Right ventricle myocardium superior (tissue), 1 donor: ENCODE results near the gene ITPK1. TPM values are rescaled to one million over a fixed set of nuclear protein-coding genes. Genes with fewer than 3 reads are reported as not detected.

Source experiments
- ATAC-seq: fragments of 200-7000 bp; cut with Tn5 transposase; one replicate; pipeline ENCODE4 v1.9.1; 2020; ENCODE audit warnings: mild to moderate bottlenecking; ENCODE audit not compliant: poor library complexity
- DNase-seq: peaks from one replicate; pipeline ENCODE4 v3.0.0-alpha.2; 2020
- intact Hi-C: fragments of 100-400 bp; cut with DNase I; formaldehyde crosslinking; loops from one replicate; pipeline ENCODE4 v1.11.2; 2022
- total RNA-seq: library from RNA; stranded (reverse); fragmentation: NEBNext Ultra II Directional; extraction: Animal tissue kit (Norgen Biotek cat#: 25700); gene quantifications from one replicate; pipeline ENCODE4 v1.2.1, GENCODE V29; 2021
- donor health status: DM: no; HTN: yes; CAD: no; lungs with severe emphysema.

The ITPK1 gene
- total RNA-seq, 1 donor from 2014 or later: 115 TPM

DNA sequence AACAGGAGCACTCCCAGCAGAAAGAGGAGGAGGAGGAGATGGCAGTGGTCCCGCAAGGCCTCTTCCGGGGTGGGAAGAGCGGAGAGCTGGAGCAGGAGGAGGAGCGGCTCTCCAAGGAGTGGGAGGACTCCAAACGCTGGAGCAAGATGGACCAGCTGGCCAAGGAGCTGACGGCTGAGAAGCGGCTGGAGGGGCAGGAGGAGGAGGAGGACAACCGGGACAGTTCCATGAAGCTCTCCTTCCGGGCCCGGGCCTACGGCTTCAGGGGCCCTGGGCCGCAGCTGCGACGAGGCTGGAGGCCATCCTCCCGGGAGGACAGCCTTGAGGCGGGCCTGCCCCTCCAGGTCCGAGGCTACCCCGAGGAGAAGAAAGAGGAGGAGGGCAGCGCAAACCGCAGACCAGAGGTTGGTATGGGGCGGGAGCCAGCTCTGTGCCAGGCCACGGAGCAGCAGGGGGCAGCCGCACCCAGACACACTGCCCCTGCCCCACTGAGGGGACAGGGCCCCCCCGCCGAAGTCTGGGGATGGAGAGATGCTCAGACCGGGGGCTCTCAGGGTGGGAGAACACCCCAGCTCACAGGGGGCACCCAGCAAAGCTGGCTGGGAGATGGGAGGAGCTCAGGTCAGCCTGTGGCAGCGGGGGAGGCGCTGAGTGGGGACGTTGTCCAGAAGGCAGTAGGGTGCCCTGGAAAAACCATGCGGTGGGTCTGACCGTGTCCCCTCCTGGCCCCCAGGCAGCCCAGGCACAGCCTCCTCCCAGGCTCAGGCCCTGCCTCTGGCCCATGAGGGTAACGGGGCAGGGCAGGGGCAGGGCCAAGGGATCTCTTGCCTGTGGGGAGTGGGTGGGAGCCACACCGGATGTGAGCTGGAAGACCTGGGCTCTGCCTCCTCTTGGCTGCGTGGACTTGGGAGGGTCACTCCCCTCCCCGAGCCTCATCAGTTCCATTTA lies 183.0 kb downstream of the ITPK1 start:
- ATAC-seq: no peak
- DNase-seq: no peak
- intact Hi-C loops: no loop called here

DNA sequence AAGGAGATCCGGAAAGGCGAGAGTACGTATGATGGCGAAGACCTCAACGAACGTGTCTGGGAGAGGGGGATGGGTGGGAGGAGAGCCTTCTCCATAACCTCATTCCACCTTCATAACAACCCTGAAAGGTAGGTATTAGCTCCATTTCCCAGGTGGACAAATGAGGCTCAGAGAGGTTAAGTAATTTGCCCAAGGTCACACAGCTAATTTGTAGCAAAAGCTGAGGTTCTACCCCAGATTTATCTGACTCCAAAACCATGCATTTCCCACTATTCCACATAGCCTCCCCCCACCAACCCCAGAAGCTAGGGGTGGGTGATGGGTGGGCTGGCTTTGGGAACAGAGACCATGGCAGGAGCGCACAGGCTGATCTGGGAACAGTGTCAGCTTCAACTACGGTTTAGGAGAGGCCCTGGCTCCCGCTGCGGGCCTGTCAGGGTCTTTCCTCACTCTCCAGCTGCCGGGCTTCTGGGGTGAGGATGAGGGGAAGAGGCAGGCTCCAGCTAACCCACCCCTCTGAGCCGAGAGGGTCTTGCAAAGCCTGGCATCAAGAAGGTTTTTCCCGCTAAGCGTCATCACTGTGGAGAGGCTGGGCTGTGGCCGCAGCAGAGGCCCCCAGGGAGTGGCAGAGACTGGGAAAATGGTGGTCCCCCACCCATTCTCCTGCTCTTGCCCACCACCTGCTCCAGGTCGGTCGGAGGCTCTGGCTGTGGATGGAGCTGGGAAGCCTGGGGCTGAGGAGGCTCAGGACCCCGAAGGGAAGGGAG lies 183.9 kb downstream of the ITPK1 start:
- DNase-seq: no peak
- intact Hi-C loops: no loop called here
- ATAC-seq: no peak

DNA sequence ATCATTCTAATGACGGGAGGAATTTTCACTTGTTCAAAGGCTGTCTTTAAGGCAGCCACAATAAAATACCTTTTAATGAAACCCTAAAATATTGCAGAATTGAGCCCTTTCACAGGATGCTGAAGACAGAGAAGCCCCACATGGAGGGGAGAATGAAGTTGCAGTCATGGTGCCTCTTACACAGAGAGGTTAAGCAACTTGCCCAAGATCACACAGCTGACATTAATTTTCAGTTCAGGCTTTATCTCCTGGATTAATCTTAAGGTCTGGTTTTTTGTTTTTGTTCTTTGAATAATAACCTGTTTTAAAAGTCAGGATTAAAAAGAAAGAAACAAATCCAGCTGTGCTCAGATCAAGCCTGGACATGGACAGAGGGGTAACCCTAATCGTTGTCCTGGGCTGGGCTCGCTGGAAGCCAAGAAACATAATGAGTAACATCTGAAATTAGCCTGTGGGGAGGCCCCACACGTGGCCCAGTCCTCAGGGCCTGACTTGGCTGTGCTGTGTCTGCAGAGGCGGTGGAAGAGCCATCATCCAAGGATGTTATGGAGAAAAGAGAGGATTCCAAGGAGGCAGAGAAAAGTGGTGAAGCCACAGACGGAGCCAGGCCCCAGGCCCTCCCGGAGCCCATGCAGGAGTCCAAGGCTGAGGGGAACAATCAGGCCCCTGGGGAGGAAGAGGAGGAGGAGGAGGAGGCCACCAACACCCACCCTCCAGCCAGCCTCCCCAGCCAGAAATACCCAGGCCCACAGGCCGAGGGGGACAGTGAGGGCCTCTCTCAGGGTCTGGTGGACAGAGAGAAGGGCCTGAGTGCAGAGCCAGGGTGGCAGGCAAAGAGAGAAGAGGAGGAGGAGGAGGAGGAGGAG lies 184.8 kb downstream of the ITPK1 start:
- intact Hi-C loops: no loop called here
- DNase-seq (no peak), ATAC-seq (no peak)

DNA sequence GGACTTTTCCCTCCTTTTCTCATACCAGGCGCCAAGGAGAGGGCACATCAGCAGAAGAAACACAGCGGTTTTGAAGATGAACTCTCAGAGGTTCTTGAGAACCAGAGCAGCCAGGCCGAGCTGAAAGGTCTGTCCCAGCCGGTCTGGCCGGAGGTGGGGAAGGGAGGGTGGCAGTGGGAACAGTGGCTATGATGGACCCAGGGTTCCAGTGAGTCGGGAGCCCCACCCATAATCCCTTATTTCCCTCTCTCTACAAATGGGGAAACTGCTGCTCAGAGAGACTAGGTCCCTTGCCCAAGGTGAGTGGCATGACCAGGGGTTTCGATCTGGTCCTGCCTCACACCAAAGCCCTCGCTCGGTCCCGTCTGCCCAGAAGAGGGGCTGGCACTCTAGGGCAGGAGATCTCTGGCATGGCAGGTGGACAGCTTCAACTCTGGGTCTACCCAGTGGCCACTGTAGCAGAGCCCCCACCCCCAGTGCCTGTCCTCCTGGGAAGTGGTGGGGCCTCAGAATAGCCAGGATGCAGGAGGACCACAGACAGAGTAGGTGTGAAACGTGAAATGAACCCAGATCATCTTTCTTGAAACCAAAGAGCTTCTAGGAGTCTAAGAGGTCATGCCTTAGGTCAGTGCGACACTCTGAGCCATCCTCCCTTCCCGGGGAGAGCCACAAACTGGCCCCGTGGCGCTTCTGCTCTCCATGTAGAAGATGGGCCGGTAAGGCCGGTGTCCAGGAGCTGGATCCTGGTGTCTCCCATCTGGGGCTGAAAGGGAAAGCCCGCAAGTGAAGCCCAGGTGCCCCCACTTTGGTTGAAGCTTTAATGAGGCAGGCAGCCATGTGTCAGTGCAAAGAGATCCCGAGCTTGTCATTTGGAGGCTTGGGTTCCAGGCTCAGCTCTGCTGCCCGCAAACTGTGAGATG lies 185.8 kb downstream of the ITPK1 start:
- intact Hi-C loops: no loop called here
- ATAC-seq: no peak
- no peak for DNase-seq

DNA sequence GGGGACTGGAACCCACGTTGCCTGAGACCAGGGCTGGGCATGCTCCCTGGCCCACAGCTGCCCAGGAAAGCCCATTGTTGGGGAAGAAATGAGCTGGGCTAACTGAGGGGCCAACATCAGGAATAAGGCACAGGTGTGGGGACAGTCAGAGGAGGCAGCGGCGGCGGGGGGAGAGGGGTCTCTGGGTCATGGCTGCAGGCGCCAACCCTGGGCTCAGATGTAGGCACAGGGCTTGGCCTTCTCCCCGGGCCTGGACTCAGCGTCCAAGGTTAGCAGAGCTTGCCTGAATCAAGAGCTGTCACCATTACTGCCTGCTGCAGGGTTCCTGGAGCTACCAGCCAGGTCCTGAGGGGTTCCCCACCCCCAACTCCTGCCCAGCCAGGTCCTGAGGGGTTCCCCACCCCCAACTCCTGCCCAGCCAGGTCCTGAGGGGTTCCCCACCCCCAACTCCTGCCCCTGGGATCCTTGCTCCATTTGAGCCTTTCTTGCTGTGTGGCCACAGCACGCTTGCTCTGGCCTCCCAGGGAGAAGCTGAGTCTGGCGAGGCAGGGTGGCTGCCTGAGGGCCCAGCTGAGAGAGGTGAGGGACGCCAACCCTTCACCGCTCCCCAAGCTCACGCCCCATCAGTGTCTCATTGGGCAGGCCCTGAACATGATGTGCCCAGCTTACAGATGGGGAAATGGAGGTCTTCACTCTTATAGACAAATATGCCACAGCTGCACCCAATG lies 186.6 kb downstream of the ITPK1 start:
- intact Hi-C loops: no loop called here
- ATAC-seq (no peak), DNase-seq (no peak)

GRCh38 chr14:92928258-92928629 lies 187.5 kb downstream of the ITPK1 start:
- ATAC-seq: no peak
- DNase-seq: no peak
- intact Hi-C loops: no loop called here

DNA sequence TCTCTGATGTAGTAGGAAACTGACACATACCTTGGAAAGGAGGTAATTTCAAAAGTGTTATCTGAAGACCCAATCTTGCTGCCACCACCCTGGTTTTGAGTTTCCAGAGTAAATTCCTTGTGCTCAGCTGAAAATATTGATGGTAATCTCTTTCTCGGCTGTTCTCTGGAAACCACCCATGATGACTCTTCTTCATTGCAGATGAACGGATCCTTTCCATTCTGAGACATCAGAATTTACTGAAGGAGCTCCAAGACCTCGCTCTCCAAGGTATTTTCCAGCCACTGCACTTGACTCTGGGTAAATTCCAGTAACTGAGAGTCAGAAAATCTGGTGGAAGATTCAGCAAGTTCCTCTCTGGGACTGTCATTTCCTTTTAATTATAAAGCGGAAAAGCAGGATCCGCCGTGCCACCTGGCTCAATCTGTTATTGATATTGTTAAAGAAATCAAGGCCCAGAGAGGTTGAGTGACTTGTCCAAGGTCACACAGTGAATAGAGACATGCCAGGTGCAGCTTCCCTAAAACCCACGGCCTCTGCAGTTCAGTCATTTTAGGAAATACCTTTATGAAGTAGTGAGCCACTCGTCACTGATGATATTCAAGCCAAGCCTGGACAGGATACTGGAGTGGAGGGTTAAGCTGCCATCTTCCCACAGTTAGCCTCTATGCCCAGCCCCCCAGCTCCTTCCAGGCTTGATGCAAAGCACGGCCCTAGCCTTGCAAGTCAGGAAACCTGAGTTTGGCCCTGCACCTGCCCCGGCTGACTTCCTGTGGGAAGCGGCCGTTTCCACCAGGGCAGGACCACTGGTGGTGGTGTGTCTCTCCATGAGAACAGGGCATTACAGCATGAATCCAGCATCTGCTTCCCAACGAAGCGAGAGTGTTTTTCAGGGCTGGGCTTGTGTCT lies 188.1 kb downstream of the ITPK1 start:
- intact Hi-C loops: no loop called here
- DNase-seq: no peak
- no peak for ATAC-seq

DNA sequence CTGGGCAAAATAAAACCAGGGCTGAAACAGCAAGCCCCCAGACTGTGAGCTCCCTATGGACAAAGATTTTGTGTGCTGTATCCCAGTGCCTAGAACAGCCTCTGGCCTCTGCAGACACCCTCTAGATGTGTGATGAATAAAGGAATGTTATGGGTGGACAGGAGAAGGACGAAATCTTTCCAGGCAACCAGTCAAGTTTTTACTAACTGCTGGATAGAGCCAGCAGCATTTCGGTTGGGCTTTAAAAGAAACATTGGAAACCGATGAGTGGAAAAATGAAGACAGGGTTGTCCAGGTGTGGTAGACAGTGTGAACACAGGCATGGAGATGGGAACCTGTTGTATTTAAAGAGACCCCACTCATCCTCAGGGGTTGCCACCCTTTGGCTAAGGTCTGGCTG lies 188.8 kb downstream of the ITPK1 start:
- no peak for DNase-seq
- intact Hi-C loops: no loop called here

DNA sequence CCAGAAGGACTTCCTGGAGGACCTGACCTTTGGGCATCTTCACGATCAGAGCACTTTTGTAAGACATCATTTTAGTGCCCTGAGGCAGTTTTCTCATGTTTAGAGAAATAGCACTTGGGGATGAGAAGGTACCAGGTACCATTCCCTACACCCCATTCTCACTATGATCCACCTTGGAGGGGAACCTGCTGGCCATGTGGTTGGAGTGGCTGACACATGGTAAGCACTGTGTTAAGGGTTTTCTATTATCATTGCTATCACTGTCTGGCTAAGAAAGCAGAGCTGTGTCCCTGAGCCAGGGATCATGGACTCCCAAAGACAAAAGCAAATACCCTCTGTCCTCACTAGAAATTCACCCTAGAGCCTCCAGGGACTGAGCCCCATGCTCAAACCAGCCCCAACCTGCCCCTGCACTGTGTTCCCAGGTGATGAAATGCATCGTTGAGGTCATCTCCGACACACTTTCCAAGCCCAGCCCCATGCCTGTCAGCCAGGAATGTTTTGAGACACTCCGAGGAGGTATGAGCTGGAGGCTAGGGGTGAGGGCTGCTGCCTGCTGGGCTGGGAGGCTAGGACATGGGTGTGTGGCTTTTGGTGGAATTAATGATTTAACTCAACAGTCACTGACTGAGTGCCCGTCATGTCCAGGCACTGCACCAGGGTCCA lies 189.4 kb downstream of the ITPK1 start:
- intact Hi-C loops: no loop called here
- ATAC-seq: no peak

More for the DNA sequence above, 188.8 kb downstream of the ITPK1 start:
- no peak for ATAC-seq

GRCh38 chr14:92925446-92925845 lies 190.3 kb downstream of the ITPK1 start:
- DNase-seq (no peak), ATAC-seq (no peak)
- intact Hi-C loops: no loop called here

More for the DNA sequence above, 189.4 kb downstream of the ITPK1 start:
- DNase-seq: no peak

GRCh38 chr14:92924247-92924646 lies 191.5 kb downstream of the ITPK1 start:
- DNase-seq (no peak), ATAC-seq (no peak)
- intact Hi-C loops: no loop called here

DNA sequence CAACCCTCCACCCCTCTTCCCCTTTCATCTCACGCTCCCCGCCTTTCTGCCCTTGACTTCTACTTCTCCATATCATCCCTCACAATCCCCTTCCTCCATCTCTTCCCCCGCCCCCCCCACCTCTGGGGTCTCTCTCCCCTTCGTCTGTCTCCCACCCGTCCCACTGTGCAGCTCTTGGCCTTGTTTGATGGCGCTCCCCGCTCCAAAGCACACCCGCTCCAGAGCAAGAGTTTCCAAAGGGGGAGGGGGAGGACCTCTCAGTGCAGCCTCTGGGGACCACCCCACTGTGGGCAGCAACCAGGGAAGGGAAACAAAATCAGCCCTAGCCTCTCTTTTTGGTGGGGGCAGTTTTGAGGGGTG lies 192.0 kb downstream of the ITPK1 start:
- no peak for DNase-seq
- ATAC-seq: no peak
- intact Hi-C loops: no loop called here

- DNase-seq (peak; percentile 77), ATAC-seq (peak; percentile 89)
- intact Hi-C loops: no loop called here
Observed at GRCh38 chr14:92922883-92923743, 192.6 kb downstream of the ITPK1 start, which contains the start of gene CHGA. TSS of gene CHGA (plus strand) at chr14:92923150. CDS start at chr14:92923360, 210 bp downstream.

GRCh38 chr14:92922155-92922735 lies 193.5 kb downstream of the ITPK1 start:
- ATAC-seq: no peak

GRCh38 chr14:92920001-92920400 lies 195.7 kb downstream of the ITPK1 start:
- DNase-seq (no peak), ATAC-seq (no peak)
- intact Hi-C loops: no loop called here

More at GRCh38 chr14:92922155-92922735, 193.5 kb downstream of the ITPK1 start:
- intact Hi-C loops: no loop called here
- no peak for DNase-seq
